Gastroesophageal sphincter (tissue), 3 donors: ENCODE measurements around the gene ST7.

ENCODE experiments used
- POLR2A ChIP-seq, 2 donors: fragments of 450-650 bp; IDR thresholded peaks; one replicate each; pipeline ENCODE4 v1.6.1; 2017; ENCODE audit warnings: antibody characterized with exemption in 2 of 2, mild to moderate bottlenecking in 2 of 2, moderate library complexity in 1 of 2
- TF ChIP-seq, protein P1 (sequence below), 4 experiments: fragments of 200-600 bp in 2 of 4; fragments of 450-650 bp in 2 of 4; sonication (generic) in 1 of 4; IDR thresholded peaks; one replicate each; pipeline ENCODE4 v1.5.1; 2017 to 2019; ENCODE audit warnings: antibody characterized with exemption in 4 of 4, mild to moderate bottlenecking in 2 of 4, moderate library complexity in 2 of 4

DNA sequence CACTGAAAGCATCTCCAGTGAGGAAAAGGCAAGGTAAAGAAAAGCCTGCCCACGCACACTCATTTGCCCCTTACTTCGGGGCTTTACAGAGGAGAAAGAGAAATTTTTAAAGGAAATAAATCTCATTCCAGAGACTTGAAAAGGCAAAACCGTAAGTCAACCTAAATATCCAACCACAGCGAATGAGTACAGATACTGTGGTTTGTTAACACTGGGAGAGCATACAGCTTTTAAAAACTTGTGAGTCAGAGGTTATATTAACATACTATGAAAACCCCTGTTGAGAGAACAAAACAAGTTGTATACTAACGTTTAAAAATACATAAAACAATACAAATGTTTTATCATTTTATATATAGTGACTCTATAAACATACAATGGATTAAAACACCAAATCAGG is 28.6 kb upstream of the ST7 start:
- TF ChIP-seq, protein P1, sequence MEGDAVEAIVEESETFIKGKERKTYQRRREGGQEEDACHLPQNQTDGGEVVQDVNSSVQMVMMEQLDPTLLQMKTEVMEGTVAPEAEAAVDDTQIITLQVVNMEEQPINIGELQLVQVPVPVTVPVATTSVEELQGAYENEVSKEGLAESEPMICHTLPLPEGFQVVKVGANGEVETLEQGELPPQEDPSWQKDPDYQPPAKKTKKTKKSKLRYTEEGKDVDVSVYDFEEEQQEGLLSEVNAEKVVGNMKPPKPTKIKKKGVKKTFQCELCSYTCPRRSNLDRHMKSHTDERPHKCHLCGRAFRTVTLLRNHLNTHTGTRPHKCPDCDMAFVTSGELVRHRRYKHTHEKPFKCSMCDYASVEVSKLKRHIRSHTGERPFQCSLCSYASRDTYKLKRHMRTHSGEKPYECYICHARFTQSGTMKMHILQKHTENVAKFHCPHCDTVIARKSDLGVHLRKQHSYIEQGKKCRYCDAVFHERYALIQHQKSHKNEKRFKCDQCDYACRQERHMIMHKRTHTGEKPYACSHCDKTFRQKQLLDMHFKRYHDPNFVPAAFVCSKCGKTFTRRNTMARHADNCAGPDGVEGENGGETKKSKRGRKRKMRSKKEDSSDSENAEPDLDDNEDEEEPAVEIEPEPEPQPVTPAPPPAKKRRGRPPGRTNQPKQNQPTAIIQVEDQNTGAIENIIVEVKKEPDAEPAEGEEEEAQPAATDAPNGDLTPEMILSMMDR (IDR thresholded peaks at IDR 0.05) = no peak
- TF ChIP-seq POLR2A (IDR thresholded peaks at IDR 0.05) = no peak
